GM18868 (cell line): Measurements from ENCODE around the gene KLHDC10.
A peak's percentile ranks its signal among the peaks of the same experiment; 100 is the strongest.
"Not testable (repeated sequence)": the region's sequence is repeated elsewhere in the genome, so short reads cannot be mapped to it uniquely, and the experiment has no call there.

Source experiments
- ATAC-seq: cut with Tn5 transposase; IDR thresholded peaks from one replicate; pipeline ENCODE4 v1.9.1; 2021; ENCODE audit warnings: mild to moderate bottlenecking, moderate library complexity; ENCODE audit not compliant: unreplicated experiment

The KLHDC10 gene

DNA sequence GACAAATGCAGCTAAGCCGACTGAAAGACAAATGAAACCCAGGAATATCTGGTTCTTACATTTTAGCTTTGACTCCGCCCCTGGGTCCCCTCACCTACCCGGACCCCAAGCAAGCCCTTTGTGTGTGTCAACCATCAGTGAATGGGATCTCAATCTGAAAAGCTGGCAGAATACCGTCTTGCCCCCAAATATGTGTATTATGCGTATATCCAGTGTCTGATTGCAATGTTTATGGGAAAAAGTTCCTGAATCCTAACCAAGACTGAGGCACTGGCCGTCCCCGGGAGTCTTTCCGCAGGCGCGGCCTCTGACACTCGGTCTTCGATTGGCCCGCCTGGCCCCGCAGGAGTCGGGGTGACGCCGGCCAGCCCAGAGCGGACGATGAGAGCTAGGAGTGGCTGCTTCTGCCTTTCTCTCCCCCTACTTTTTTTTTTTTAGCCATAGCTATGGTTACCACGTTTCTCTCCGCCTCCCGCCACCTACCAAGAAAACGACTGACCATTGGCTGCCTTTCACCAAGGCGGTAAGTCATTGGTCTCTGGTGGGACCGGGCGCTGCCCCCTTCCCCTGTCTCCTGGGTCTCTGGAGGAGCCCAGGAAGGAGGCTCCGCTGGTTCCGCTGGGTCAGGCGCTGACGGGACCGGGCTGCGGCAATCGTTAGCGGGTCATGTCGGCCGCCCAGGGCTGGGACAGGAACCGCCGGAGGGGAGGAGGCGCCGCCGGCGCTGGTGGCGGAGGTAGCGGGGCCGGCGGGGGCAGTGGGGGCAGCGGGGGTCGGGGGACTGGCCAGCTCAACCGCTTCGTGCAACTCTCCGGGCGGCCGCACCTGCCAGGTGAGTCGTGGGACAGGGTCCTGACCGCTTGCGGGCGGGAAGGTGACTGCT lies at the start of gene KLHDC10:
KLHDC10 (plus strand) TSS at position 557 of the 883 bp plus-strand sequence; CDS start at position 667, 110 bp downstream.
- peak; percentile 98 for ATAC-seq

DNA sequence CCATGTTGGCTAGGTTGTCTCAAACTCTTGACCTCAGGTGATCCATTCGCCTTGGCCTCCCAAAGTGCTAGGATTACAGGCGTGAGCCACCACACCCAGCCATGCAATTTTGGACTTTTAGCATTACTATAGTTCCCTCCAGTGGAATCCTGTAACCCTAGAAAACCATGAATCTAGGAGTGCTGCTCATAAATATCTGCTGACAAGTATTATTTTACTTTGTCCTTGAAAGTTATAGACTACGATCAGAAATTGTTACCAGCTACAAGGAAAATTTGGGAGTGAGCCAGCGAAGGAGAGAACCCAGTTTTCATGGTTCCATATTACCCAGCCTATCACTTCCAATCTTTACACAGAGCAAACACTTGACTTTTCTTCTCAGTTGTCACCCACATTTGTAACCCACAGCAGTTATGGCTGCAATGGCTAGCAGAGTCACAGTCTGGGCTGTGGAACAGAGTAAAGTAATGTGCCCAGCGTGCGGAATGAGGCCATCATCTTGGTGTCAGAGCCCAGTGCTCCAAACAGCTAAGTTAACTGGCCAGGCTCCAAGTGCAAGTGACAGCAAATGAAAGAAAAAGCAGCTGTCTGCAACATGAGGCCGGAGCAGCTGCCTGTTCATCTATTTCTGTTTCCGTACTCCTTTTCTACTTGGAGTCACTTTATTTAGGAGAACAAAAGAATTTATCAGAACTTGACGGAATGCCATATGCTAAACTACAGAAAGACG lies 49.1 kb upstream of the KLHDC10 start:
- no peak for ATAC-seq

- ATAC-seq: no peak
Observed at GRCh38 chr7:130022115-130022514, 48.2 kb upstream of the KLHDC10 start.

- no peak for ATAC-seq
Observed at GRCh38 chr7:130022623-130023175, 47.6 kb upstream of the KLHDC10 start.

DNA sequence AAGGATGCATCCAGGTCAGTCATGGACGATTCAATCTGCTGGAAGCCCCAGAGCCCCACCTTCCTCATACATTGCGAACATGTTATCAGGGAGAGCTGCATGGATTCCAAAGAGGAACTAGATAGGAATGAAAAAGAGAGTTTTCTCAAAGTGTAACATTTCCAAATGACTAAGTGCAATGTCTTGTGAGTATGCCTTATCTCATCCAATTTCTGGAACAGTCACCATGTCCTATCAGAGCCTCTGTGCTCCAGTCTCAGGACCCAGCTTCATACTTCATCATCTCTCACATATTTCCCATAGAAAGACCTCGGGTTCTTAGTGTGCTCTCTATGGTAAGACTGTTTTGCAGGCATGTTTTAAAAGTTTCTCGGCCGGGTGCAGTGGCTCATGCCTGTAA lies 45.9 kb upstream of the KLHDC10 start:
- ATAC-seq: no peak

- no peak for ATAC-seq
Observed at GRCh38 chr7:130032698-130033097, 37.6 kb upstream of the KLHDC10 start.

- ATAC-seq: no peak
Observed at GRCh38 chr7:130037703-130038102, 32.6 kb upstream of the KLHDC10 start.

GRCh38 chr7:130040576-130040975 lies 29.8 kb upstream of the KLHDC10 start:
- no peak for ATAC-seq

DNA sequence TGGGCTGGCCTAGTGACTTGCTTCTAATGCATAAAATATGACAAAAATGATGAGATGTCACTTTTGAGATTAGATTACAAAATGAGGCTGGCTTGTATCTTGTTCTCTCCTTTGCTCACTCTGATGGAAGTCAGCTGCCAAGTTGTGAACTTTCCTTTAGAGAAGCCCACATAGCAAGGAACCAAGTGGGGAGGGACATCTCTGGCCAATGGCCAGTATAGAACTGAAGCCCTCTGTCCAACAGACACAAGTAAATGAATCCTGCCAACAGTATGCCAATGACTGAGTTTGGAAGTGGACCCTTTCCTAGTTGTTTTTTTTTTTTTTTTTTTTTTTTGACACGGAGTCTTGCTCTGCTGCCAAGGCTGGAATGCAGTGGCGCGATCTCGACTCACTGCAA lies 22.5 kb upstream of the KLHDC10 start:
- ATAC-seq: no peak

GRCh38 chr7:130048906-130049305 lies 21.4 kb upstream of the KLHDC10 start:
- ATAC-seq: no peak

DNA sequence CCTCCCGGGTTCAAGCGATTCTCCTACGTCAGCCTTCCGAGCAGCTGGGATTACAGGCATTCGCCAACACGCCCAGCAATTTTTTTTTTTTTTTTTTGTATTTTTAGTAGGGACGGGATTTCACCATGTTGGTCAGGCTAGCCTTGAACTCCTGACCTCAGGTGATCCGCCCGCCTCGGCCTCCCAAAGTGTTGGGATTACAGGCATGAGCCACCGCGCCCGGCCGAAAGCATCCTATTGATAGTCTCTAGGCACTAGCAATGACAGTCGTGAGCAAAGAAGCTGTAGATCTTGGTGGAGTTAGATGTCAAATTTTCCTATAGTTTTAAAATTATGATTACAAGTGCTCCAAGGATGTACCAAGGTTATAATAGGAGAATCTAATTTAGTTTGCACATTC lies 18.1 kb upstream of the KLHDC10 start:
- ATAC-seq: not testable (repeated sequence)

DNA sequence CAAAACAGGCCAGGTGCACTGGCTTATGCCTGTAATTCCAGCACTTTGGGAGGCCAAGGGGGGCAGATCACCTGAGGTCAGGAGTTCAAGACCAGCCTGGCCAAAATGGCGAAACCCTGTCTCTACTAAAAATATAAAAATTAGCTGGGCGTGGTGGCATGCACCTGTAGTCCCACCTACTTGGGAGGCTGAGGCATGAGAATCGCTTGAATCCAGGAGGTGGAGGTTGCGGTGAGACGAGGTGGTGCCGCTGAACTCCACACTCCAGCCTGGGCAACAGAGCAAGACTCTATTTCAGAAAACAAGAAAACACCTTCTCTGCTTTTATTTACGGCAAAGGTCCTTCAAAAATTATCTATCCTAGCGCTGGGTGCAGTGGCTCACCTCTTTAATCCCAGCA lies 15.1 kb upstream of the KLHDC10 start:
- ATAC-seq: not testable (repeated sequence)

GRCh38 chr7:130062246-130062645 lies 8.1 kb upstream of the KLHDC10 start:
- ATAC-seq: no peak

GRCh38 chr7:130063036-130063435 lies 7.3 kb upstream of the KLHDC10 start:
- ATAC-seq: no peak

DNA sequence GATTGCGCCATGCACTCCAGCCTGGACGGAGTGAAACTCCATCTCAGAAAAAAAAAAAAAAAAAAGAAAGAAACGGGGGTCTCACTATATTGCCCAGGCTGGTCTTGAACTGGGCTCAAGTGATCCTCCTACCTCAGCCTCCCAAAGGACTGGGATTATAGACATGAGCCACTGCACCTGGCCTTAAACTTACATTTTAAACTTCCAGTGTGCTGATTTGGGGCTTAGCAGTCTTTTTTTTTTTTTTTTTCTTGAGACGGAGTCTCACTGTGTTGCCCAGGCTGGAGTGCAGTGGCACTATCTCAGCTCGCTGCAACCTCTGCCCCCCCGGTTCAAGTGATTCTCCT lies 5.8 kb upstream of the KLHDC10 start:
- ATAC-seq: not testable (repeated sequence)

DNA sequence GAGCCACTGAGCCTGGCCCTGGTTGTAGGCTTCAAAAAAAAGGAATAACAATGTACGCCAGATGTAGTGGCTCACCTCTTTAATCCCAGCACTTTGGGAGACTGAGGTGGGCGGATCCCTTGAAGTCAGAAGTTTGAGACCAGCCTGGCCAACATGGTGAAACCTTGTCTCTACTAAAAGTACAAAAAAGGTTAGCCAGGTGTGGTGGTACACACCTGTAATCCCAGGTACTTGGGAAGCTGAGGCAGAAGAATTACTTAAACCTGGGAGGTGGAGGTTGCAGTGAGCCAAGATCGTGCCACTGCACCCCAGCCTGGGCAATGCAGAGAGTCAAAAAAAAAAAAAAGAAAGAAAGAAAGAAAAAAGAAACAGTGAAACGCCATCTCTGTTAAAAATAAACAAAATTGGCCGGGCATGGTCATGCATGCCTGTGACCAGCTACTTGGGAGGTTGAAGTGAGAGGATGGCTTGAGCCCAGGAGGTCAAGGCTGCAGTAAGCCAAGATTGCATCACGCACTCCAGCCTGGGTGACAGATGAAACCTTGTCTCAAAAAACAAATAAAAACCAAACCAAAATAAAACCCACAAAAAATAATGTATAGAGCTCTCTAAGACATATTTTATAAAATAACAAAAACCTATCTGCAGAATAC lies 4.7 kb upstream of the KLHDC10 start:
- ATAC-seq: no peak

GRCh38 chr7:130069179-130069977 lies 956 bp upstream of the KLHDC10 start:
- ATAC-seq: no peak

GRCh38 chr7:130070861-130071622 lies 708 bp downstream of the KLHDC10 start:
- ATAC-seq: no peak

- no peak for ATAC-seq
Observed at GRCh38 chr7:130071701-130072622, 1.6 kb downstream of the KLHDC10 start.
